HG03103 (cell line): ENCODE results near the gene SPHKAP.
A peak's percentile ranks its signal among the peaks of the same experiment; 100 is the strongest.
"Not testable (repeated sequence)": the region's sequence is repeated elsewhere in the genome, so short reads cannot be mapped to it uniquely, and the experiment has no call there.

Experiments
- ATAC-seq: cut with Tn5 transposase; IDR thresholded peaks from one replicate; pipeline ENCODE4 v1.9.1; 2021; ENCODE audit warnings: low read depth; ENCODE audit not compliant: unreplicated experiment

The SPHKAP gene

DNA sequence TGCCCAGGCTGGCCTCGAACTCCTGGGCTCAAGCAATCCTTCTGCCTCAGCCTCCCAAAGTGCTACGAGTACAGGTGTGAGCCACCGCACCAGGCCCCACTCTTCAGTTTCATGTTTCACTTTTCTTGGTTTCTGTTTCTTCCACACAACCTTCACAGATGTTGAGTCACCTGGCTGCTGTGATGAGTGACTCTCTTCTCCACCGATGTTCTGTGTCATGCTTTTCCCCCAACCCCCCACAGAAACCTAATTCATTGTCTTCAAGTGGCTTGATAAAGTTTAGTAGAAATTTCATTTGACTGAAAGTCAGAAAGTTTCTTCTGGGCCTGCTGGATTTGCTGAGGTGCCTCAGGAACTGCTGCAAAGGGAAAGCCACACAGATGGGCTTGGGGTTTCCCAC lies 78.5 kb downstream of the SPHKAP start:
- ATAC-seq = no peak

DNA sequence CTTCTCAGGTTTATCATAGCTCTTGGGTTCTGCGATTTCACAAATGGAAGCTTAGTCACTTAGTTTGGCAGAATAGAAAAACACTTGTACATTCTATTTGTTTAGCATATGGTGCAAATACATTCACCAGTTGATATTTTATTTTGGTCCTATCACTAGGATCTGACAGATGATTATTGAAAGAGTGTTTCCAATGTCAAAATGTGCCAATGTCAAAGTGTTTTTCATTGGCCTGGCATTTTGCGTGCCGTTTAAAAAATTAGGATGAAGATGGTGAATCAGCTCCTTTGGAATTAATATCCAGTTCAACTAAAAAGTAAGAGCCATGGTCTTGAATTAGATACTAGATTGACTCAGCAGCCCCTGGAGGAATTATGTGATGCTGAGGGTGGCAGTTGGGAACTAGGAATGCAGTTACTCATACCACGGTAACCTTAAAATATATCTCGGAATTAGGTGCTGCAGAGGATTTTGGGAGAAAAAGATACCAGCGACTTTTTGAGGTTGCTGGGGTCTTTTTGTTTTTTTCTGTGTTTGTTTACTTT lies 87.0 kb downstream of the SPHKAP start:
- ATAC-seq = no peak

DNA sequence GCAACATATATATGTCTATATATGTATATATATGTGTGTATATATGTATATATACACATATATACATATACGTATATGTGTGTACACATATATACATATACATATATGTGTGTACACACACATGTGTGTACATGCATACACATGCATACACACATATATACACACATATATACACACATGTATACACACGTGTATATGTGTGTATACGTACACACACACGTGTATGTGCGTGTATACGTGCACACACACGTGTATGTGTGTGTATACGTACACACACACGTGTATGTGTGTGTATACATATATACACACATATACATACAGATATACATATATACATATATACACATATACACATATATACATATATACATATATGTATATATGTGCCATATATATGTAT lies 89.4 kb downstream of the SPHKAP start:
- no peak for ATAC-seq

DNA sequence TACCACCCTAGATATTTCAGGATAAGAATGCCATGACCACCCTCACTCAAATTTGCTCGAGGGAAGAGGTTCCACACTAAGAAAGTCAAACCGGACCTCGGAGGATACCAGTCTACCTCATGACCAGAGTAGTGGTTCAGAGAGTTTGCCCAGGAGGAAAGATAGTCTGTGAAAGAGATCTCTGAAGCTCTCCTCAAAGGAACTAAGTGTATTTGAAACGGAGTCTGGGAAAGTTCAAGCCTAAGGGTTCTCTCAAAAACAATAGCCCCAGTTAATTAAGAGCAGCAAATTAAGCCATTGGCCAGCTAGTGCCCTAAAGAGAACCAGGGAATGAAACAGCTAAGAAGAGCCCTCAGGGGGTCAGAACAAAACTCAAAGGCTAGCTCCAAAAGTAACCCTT lies 94.9 kb downstream of the SPHKAP start:
- no peak for ATAC-seq

DNA sequence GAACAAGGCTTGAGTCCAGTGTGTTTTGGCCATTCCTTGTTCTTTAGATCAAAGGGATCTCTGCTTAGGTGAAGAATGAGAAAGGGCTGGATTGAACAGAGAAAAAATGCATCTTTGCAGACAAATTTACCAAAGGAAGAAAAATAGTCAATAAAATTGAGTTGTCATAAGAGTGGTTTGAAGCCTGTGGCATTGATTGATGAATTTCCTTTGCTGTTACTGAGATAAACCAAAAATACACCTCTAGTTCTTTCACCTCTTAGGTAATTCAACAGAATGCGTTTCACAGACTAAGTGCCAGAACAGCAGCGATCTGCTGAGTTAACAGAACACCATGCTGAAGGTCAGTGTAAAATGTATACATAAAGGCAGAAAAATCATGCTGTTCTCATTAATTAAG lies 96.8 kb downstream of the SPHKAP start:
- ATAC-seq = no peak

DNA sequence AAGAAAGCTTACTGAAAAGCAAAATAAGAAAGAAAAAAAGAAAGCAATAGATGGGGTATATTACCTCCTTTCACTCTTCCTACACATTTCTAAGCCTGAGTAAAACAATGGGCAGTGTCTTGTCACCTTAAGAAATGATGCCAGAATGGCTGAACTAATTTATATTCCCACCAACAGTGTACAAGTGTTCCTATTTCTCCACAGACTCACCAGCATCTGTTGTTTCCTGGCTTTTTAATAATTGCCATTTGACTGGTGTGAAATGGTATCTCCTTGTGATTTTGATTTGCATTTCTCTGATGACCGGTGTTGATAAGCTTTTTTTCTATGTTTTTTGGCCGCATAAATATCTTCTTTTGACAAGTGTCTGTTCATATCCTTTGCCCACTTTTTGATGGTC lies 98.4 kb downstream of the SPHKAP start:
- ATAC-seq = no peak

DNA sequence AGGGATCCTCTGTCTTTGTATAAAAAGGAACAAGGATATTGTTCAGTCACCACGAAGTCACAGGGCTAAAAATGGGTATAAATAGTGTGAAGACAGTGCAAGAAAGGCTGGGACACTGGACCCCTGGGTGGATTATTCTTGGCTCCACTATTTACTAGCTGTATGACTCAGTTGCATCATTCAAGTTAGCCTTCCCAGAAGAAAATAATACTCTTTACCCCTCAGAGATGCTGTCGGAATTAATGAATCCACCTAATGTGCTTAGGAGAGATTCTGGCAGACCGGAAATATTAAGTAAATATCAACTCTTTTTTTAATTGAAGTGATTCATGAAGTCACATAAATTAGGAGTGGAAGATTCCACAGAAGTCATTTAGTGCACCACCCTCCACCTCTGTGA lies 98.9 kb downstream of the SPHKAP start:
- ATAC-seq = no peak

DNA sequence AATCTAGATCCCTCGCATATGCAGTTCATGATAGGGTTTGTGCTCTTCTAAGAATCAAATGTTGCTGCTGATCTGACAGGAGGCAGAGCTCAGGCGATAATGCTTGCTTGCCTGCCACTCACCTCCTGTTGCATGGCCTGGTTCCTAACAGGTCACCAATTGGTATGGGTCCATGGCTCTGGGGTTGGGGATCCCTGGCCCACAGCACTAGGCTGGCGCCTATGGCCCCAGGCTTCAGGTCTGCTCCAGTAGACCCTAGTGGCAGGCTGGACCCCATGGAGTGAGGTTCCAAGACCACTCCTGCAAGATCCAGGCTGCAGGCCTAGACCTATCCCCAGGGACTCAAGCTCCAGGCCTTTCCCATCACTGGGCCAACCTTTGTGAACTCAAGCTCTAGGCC lies 102.3 kb downstream of the SPHKAP start:
- no peak for ATAC-seq

DNA sequence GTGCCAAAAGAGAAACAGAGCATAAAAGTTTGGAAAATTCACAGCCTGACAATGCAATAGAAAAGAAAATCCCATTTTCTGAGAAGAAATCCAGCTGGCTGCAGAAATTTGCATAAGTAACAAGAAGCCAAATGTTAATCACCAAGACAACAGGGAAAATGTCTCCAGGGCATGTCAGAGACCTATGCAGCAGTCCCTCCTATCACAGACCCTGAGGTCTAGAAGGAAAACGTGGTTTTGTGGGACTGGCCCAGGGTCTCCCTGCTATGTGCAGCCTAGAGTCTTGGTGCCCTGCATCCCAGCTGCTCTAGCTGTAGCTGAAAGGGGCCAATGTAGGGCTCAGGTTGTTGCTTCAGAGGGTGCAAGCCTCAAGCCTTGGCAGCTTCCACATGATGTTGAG lies 104.8 kb downstream of the SPHKAP start:
- ATAC-seq = not testable (repeated sequence)

DNA sequence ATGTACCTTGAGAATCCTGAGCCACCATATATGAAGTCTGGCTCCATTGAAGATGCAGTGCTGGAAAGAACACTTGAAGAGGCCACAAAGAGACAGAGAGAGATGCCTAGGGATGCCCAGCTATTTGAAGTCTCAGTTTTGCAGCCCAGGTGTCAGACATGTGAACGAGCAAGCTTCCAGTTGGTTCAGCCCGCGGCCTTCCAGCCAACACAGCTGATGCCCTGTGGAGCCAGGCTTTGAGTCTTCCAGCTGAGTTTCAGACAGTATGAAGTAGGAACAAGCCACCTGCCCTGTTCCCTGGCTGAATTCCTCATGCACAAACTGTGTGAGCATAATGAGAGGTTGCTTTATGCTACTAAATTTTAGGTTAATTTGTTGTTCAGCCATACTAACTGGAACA lies 108.8 kb downstream of the SPHKAP start:
- ATAC-seq = no peak

DNA sequence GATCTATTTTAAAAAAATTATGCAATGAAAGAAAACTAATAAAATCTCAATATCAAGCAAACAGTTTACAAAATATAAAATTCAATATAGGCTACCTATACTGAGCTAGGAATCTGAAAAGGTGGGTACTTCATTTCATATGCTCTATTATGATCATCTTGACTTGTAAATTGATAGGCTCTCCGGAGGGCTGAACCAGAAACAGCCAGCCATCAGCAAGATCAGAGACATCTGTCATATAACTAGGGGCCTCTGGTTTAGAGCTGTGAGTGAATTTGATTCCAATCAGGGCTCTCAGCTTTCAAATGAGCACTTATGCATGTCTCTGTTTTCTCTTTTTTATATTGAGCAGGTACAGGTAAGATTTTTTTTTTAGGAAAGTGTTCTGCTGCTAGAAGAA lies 114.2 kb downstream of the SPHKAP start:
- ATAC-seq = no peak

DNA sequence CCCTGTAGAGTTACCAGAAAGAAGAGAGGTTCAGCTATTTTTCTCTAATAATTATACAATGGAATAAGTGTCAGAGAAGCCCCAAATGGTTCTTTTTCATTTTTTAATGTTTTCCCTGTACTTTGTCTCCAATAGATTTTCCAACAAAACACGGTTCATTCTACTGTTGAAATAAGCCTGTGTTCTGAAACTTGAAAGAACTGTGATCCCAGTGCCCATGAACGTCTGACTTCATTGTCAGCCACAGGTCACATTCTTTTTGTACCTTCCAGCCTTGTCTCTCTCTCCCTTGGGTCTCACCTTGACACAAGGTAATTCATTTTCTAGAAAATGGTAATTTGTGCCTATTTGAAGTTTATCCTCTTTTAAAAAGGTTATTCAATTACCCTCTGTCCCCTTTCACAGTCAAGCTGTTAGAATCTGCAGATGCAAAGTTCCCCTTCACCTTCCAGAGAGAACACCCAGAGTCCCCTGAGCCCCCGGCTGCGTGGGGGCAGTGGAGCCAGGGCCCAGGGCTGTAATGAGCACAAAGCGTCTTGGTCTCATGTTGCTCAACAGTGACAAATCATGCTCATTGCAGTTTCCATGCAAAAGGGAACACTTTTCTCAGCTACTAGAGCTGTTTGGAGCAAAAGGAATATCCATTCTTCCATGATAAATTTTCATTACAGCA lies 115.2 kb downstream of the SPHKAP start:
- ATAC-seq = no peak

DNA sequence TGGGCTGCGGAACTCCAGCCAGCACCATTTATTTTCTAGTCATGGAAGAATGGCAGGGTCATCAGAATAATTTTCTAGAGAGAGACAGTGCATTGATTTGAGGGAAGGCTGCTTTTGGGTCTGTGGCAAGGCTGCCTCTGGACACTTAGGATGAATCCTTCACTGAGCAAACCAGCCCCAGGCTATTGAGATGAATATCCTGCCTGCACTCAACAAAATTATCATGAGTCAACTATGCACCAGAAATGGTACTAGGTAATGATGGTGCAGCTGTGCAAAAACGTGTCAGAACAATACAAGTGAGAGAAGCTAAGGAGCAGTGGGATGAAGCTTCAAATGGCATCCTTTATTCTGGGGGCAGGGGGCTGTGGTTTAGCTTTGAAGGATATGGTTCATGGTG lies 115.8 kb downstream of the SPHKAP start:
- no peak for ATAC-seq

DNA sequence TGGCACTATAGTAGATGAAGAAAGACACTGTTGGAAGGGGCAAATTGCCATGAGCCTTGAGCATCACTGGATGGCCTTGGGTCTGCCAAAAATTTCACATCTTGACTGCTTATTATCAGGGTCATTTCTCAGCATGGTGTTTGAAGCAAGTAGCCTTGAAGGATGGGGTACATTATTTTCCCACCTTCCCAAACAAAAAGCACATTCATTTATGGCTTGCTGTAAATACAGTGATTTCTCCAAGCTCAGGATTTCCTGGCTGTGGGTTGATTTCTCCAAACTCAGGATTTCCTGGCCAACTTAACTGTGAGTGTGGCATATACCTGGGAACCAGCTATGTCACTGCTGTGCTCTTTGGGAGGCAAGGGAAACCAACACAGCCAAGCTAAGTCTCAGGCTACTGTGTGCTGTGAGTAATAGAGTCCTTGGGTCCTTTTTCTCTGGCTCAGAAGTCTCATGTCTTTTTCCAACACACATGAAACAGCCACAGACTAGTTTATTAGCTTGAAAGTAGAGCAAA lies 116.6 kb downstream of the SPHKAP start:
- ATAC-seq = no peak

DNA sequence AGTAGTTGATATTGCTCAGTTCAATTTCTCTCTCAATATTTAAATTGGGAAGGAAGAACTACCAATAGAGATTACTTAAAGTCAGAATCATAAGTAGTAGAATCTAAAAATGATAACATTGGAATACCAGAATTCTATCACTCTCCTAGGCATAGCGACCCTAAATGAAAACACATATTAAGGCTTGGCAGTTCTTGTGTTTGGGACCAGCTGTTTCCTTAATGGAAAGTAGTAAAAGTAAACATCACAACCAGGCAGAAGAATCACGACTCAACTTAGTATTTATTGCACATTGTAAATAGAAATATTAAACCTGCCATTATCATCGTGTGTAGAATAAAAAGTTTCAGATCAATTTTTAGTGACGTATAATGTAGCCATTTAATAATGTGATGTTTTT lies 117.5 kb downstream of the SPHKAP start:
- ATAC-seq = no peak

DNA sequence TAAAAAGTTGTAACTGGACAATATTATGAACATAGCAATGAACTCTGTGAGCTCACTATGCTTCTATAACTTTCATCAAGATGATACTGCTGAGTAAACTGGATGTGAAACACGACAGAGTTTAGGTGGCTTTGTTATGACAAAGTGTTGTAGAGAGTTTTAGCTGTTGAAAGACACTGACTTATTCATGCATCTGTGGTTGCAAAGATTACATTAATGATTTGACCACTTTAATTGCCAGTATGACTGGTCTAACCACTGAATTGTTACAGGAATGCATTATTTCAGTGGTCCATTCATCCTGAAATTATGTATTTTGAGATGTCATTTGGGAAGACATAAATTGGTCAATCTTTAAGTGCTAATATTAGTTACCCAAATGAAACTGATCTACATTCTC lies 117.9 kb downstream of the SPHKAP start:
- ATAC-seq = no peak

DNA sequence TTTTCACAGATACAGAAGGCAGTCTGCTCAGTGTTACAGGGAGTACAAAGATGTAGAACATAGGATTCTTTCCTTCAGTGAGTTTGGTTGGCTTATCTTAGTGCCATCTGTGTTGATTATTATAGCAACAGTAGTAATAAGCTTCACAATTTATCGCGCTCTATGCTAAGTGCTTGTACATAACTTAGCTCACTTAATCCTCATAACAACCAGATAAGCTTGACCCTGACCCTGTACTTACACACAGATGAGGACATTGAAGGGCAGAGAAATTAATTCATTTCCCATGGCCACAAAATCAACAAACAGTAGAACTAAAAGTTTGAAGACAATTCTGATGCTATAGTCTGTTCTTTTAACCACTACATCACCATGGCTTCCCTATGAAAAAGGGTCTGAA lies 121.8 kb downstream of the SPHKAP start:
- ATAC-seq = no peak

DNA sequence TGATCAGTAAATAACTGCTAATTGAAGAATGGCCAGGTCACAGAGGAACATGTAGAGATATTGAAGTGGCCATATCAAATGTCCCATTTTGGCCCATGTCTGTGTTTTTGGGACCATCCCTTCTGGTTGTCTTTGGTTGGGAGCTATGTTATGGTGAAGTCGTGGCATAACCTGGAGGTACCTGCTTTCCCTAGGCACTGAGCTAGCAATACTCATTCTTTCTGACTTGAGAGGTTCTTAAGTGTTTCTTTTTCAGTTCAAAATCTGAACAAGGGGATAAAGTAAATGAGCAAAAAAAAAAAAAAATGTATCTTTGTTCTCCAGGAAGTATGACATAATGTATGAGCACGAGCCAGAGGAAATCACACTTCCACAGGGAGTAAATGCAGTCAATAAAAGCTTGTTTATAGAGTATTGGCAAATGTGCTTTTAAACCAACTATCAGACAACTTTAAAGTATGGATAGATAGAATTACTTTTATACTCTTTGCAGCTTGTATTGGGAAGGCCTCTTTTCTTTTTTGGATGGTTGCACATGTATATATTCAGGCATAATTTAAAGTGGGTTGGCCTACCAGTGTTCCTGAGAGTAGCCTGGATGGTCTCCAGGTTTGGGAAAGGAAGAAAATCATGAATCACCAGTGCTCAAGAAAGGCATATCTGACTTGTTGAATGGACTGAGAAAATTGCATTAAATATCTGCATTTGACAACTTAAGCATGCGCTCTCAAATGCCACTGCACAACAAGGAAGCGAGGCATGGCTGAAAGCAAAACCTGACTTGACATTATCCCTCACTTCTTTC lies 125.0 kb downstream of the SPHKAP start:
- ATAC-seq = no peak

DNA sequence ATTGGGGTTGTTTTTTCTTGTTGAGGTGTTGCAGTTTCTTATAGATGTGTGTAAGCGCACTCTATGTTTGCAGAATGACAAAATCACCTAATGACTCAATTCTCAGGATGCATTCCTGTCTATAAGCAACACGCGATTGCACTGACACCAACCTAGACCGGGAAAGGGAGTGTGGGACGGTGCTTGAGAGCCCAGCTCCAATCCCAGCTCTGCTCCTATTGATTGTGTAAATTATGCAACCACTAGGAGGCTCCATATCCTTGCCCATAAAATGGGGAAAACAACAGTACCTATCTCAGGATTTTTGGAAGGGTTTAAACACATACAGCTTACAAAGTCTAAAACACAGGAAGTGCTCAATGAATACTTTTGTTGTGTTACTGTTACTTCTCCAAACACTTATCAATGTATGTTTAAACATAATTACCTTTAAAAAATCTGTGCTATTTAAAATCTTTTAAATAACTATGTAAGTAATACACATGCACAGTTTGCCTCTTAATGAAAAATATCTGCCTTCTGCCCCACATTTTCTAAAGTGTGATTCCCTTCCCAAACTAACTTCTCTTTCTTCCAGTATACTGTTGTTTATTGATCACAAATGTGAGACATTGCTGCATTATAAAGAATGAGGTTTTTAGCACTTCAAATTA lies 132.5 kb downstream of the SPHKAP start:
- peak; percentile 73 for ATAC-seq

DNA sequence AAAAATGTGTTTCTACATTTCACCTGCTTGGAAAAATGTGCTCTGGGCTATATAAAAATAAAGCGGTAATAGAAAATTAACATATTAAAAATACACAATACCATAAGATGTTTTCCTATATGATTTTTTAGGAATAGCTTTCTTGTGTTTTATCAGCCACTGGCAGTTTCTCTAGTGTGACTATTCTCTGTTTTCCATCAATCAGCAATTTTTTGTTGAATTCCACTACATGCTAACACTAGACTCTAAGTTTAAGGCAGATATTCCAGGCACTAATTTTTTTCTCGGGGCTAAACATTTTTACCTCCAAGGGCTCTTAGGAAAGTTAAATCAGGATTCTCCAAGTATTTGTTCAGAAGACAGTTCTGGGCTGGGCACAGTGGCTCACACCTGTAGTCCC lies 140.5 kb downstream of the SPHKAP start:
- no peak for ATAC-seq
